ENCODE results near the gene JAK1. TPM values are rescaled to one million over a fixed set of nuclear protein-coding genes. Genes with fewer than 3 reads are reported as not detected.

The JAK1 gene
- total RNA-seq, 1 experiment from 2014 or later: 130 TPM

GRCh38 chr1:64877598-64877997, 88.8 kb downstream of the JAK1 start:
- Mint-ChIP-seq H3K27me3 (ENCODE audit: unreplicated experiment) (no peaks in the 10 kb centered on the region), H3K36me3 (ENCODE audit: insufficient read depth, unreplicated experiment) (peaks cover 39% of the 10 kb centered on the region), H3K27ac (ENCODE audit: unreplicated experiment) (no peak overlapping the region), H3K4me3 (ENCODE audit: low read depth, unreplicated experiment) (no peak overlapping the region), H3K9me3 (ENCODE audit: low read depth, unreplicated experiment) (no peaks in the 10 kb centered on the region), H3K4me1 (ENCODE audit: low read depth, unreplicated experiment) (no peaks in the 10 kb centered on the region)
- no peak for TF ChIP-seq CTCF (IDR thresholded peaks at IDR 0.05; ENCODE audit: unreplicated experiment)
- CTCF ChIA-PET: interaction anchor here (1.2 kb wide), 1 partner anchor 21 kb away, joined by 6 read pairs; no protein-coding TSS in a partner anchor
- no peak for DNase-seq
- intact Hi-C loops (cut with micrococcal nuclease; ENCODE audit: unreplicated experiment): no loop called here
- BruUV-seq (replicated peaks): no TSS peak

- TF ChIP-seq CTCF (IDR thresholded peaks at IDR 0.05; ENCODE audit: unreplicated experiment): no peak
These were observed 89.2 kb downstream of the JAK1 start for GRCh38 chr1:64877151-64877550.

GRCh38 chr1:64875606-64876005, 90.7 kb downstream of the JAK1 start:
- Mint-ChIP-seq H3K27ac (ENCODE audit: unreplicated experiment) (no peak overlapping the region), H3K27me3 (ENCODE audit: unreplicated experiment) (no peaks in the 10 kb centered on the region), H3K4me1 (ENCODE audit: low read depth, unreplicated experiment) (no peaks in the 10 kb centered on the region)

More at GRCh38 chr1:64877151-64877550, 89.2 kb downstream of the JAK1 start:
- no peaks in the 10 kb centered on the region for H3K4me1 Mint-ChIP-seq (ENCODE audit: low read depth, unreplicated experiment)
- CTCF ChIA-PET: interaction anchor here (1.2 kb wide), 1 partner anchor 21 kb away, joined by 6 read pairs; no protein-coding TSS in a partner anchor
- no peak overlapping the region for H3K4me3 Mint-ChIP-seq (ENCODE audit: low read depth, unreplicated experiment)
- no peaks in the 10 kb centered on the region for H3K9me3 Mint-ChIP-seq (ENCODE audit: low read depth, unreplicated experiment)
- no peak overlapping the region for H3K27ac Mint-ChIP-seq (ENCODE audit: unreplicated experiment)
- peaks cover 39% of the 10 kb centered on the region for H3K36me3 Mint-ChIP-seq (ENCODE audit: insufficient read depth, unreplicated experiment)
- no peak for DNase-seq
- no peaks in the 10 kb centered on the region for H3K27me3 Mint-ChIP-seq (ENCODE audit: unreplicated experiment)
- intact Hi-C loops (cut with micrococcal nuclease; ENCODE audit: unreplicated experiment): no loop called here
- BruUV-seq (replicated peaks): no TSS peak

GRCh38 chr1:64875101-64875500, 91.2 kb downstream of the JAK1 start:
- no TSS peak for BruUV-seq (replicated peaks)
- Mint-ChIP-seq H3K36me3 (ENCODE audit: insufficient read depth, unreplicated experiment) (peaks cover 43% of the 10 kb centered on the region), H3K27me3 (ENCODE audit: unreplicated experiment) (no peaks in the 10 kb centered on the region), H3K4me3 (ENCODE audit: low read depth, unreplicated experiment) (no peak overlapping the region), H3K9me3 (ENCODE audit: low read depth, unreplicated experiment) (no peaks in the 10 kb centered on the region), H3K4me1 (ENCODE audit: low read depth, unreplicated experiment) (no peaks in the 10 kb centered on the region), H3K27ac (ENCODE audit: unreplicated experiment) (no peak overlapping the region)
- DNase-seq: no peak
- CTCF ChIA-PET: no interaction called here
- TF ChIP-seq CTCF (IDR thresholded peaks at IDR 0.05; ENCODE audit: unreplicated experiment): no peak
- intact Hi-C loops (cut with micrococcal nuclease; ENCODE audit: unreplicated experiment): no loop called here

More at GRCh38 chr1:64875606-64876005, 90.7 kb downstream of the JAK1 start:
- H3K9me3 Mint-ChIP-seq (ENCODE audit: low read depth, unreplicated experiment): no peaks in the 10 kb centered on the region
- intact Hi-C loops (cut with micrococcal nuclease; ENCODE audit: unreplicated experiment): no loop called here
- no peak overlapping the region for H3K4me3 Mint-ChIP-seq (ENCODE audit: low read depth, unreplicated experiment)
- peaks cover 48% of the 10 kb centered on the region for H3K36me3 Mint-ChIP-seq (ENCODE audit: insufficient read depth, unreplicated experiment)
- CTCF ChIA-PET: no interaction called here
- DNase-seq: no peak
- no peak for TF ChIP-seq CTCF (IDR thresholded peaks at IDR 0.05; ENCODE audit: unreplicated experiment)
- no TSS peak for BruUV-seq (replicated peaks)
